ENCODE results near the gene ACOX1.

Gene ACOX1

DNA sequence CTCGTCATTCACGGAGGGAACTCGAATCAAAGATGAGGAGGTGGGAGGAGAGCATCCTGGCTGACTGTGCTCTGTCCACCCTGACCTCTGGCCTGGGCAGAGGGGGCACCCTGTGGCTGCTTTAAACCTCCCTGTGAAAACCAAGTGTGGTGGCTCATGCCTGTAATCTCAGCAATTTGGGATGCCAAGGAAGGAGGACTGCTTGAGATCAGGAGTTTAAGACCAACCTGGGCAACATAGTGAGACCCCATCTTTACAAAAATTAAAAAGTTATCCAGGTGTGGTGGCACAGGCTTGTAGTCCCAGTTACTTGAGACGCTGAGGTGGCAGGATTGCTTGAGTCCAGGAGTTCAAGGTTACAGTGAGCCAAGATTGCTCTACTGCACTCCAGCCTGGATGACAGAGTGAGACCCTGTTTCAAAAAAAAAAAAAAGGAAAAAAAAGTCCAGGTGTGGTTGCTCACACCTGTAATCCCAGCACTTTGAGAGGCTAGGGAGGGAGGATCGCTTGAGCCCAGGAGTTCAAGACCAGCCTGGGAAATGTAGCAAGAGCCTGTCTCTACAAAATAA lies 15.9 kb upstream of the ACOX1 start:
- H3K27me3 ChIP-seq (ENCODE audit: control insufficient read depth, low read length): no peaks in the 10 kb centered on the region
- H3K9me3 ChIP-seq (ENCODE audit: control insufficient read depth, insufficient read depth, low read length): no peaks in the 10 kb centered on the region
- no peaks in the 10 kb centered on the region for H3F3A ChIP-seq (ENCODE audit: control insufficient read depth, insufficient read depth)
- H4K20me1 ChIP-seq (ENCODE audit: control insufficient read depth, insufficient read depth, low read depth, low read length): no peaks in the 10 kb centered on the region
- TF ChIP-seq, protein P1, sequence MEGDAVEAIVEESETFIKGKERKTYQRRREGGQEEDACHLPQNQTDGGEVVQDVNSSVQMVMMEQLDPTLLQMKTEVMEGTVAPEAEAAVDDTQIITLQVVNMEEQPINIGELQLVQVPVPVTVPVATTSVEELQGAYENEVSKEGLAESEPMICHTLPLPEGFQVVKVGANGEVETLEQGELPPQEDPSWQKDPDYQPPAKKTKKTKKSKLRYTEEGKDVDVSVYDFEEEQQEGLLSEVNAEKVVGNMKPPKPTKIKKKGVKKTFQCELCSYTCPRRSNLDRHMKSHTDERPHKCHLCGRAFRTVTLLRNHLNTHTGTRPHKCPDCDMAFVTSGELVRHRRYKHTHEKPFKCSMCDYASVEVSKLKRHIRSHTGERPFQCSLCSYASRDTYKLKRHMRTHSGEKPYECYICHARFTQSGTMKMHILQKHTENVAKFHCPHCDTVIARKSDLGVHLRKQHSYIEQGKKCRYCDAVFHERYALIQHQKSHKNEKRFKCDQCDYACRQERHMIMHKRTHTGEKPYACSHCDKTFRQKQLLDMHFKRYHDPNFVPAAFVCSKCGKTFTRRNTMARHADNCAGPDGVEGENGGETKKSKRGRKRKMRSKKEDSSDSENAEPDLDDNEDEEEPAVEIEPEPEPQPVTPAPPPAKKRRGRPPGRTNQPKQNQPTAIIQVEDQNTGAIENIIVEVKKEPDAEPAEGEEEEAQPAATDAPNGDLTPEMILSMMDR (IDR thresholded peaks at IDR 0.05; ENCODE audit: low read depth, low read length, poor library complexity, severe bottlenecking): no peak
- no peak for TF ChIP-seq EZH2phosphoT487 (IDR thresholded peaks at IDR 0.05; ENCODE audit: borderline replicate concordance, low read length)
- no peak overlapping the region for H3K4me2 ChIP-seq (ENCODE audit: low read length)
- H3K79me2 ChIP-seq (ENCODE audit: control insufficient read depth, low read length): no peaks in the 10 kb centered on the region
- peaks cover 6% of the 10 kb centered on the region for H3K4me1 ChIP-seq (ENCODE audit: control insufficient read depth, low read length)
- no peak overlapping the region for H3K4me3 ChIP-seq (ENCODE audit: low read length)
- H3K27ac ChIP-seq (ENCODE audit: low read depth, low read length): no peak overlapping the region
- H3K36me3 ChIP-seq (ENCODE audit: control insufficient read depth, low read length): peaks cover 6% of the 10 kb centered on the region; the same call in 1 of the 2 replicates
- no peaks in the 10 kb centered on the region for H3K9me2 ChIP-seq (replicated peaks; ENCODE audit: control insufficient read depth, low read length)

DNA sequence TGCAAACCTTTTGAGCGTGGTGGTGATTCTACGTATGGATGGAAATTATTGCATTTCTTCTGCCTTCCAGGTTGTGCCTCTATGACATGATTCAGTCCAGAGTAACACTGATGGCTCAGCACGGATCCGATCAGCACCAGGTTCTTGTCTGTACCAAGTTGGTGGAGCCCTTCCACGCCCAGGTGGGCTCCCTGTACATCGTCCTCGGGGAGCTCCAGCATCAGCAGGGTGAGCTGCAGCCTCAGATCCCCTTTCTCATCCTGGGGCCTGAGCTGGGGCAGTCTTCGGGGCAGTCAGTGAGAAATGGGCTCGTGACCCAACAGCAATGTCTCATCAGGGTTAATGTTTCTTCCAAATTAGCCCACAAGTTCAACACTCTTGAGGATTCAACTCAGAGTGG lies 12.4 kb upstream of the ACOX1 start:
- Histone ChIP-seq H3K36me3 (ENCODE audit: control insufficient read depth, low read length) (peaks cover 6% of the 10 kb centered on the region; the same call in 1 of the 2 replicates), H3K4me2 (ENCODE audit: low read length) (no peak overlapping the region), H3K27me3 (ENCODE audit: control insufficient read depth, low read length) (no peaks in the 10 kb centered on the region), H3K79me2 (ENCODE audit: control insufficient read depth, low read length) (no peaks in the 10 kb centered on the region), H3K9me2 (replicated peaks; ENCODE audit: control insufficient read depth, low read length) (no peaks in the 10 kb centered on the region), H3K4me1 (ENCODE audit: control insufficient read depth, low read length) (peaks cover 6% of the 10 kb centered on the region), H3K27ac (ENCODE audit: low read depth, low read length) (no peak overlapping the region), H3K9me3 (ENCODE audit: control insufficient read depth, insufficient read depth, low read length) (no peaks in the 10 kb centered on the region), H3K4me3 (ENCODE audit: low read length) (no peak overlapping the region), H4K20me1 (ENCODE audit: control insufficient read depth, insufficient read depth, low read depth, low read length) (no peaks in the 10 kb centered on the region), H3F3A (ENCODE audit: control insufficient read depth, insufficient read depth) (no peaks in the 10 kb centered on the region)
- TF ChIP-seq EZH2phosphoT487 (IDR thresholded peaks at IDR 0.05; ENCODE audit: borderline replicate concordance, low read length): no peak
- TF ChIP-seq, protein P1 (IDR thresholded peaks at IDR 0.05; ENCODE audit: low read depth, low read length, poor library complexity, severe bottlenecking): no peak

DNA sequence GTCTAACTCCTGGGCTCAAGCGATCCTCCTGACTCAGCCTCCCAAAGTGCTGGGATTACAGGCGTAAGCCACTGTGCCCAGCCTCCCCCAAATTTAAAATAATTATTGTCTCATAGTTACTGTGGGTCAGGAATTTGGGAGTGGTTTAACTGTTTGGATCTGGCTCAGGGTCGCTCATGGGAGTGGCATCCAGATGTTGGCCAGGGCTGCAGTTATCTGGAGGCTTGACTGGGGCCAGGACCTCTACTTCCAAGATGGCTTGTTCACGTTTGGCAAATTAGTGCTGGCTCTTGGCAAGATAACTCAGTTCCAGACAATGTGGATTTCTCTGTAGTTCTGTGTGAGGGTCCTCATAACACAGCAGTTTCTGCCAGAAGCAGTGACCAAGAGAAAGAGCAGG lies 8.1 kb upstream of the ACOX1 start:
- H3K27me3 ChIP-seq (ENCODE audit: control insufficient read depth, low read length): no peaks in the 10 kb centered on the region
- peaks cover 6% of the 10 kb centered on the region for H3K4me1 ChIP-seq (ENCODE audit: control insufficient read depth, low read length)
- no peaks in the 10 kb centered on the region for H4K20me1 ChIP-seq (ENCODE audit: control insufficient read depth, insufficient read depth, low read depth, low read length)
- TF ChIP-seq EZH2phosphoT487 (IDR thresholded peaks at IDR 0.05; ENCODE audit: borderline replicate concordance, low read length): no peak
- TF ChIP-seq, protein P1 (IDR thresholded peaks at IDR 0.05; ENCODE audit: low read depth, low read length, poor library complexity, severe bottlenecking): no peak
- no peak overlapping the region for H3K27ac ChIP-seq (ENCODE audit: low read depth, low read length)
- H3K4me2 ChIP-seq (ENCODE audit: low read length): no peak overlapping the region
- H3K9me3 ChIP-seq (ENCODE audit: control insufficient read depth, insufficient read depth, low read length): no peaks in the 10 kb centered on the region
- H3K36me3 ChIP-seq (ENCODE audit: control insufficient read depth, low read length): peaks cover 6% of the 10 kb centered on the region; the same call in 1 of the 2 replicates
- no peaks in the 10 kb centered on the region for H3K9me2 ChIP-seq (replicated peaks; ENCODE audit: control insufficient read depth, low read length)
- no peaks in the 10 kb centered on the region for H3F3A ChIP-seq (ENCODE audit: control insufficient read depth, insufficient read depth)
- no peak overlapping the region for H3K4me3 ChIP-seq (ENCODE audit: low read length)
- no peaks in the 10 kb centered on the region for H3K79me2 ChIP-seq (ENCODE audit: control insufficient read depth, low read length)
